Stimulated activated memory B cell treated with anti-CD40 and anti-IgM and Interleukin-4, amounts not matched to agents 10 μg/mL and 1 μg/mL and 100 μg/mL, for 72 hours (primary cell): ENCODE data around the gene TTC28.
"Not testable (repeated sequence)": the region's sequence is repeated elsewhere in the genome, so short reads cannot be mapped to it uniquely, and the experiment has no call there.

Experiments used
- ATAC-seq: fragments of 150-1000 bp; cut with Tn5 transposase; 2 replicates; pipeline ENCODE4 v1.10.0; 2021
- H3K27ac Mint-ChIP-seq: one replicate; pipeline ENCODE4 v1.8.0; 2022; ENCODE audit warnings: mild to moderate bottlenecking, mixed read lengths
- H3K27me3 Mint-ChIP-seq: one replicate; pipeline ENCODE4 v1.8.0; 2022; ENCODE audit warnings: mixed read lengths
- H3K36me3 Mint-ChIP-seq: one replicate; pipeline ENCODE4 v1.8.0; 2022; ENCODE audit warnings: mixed read lengths
- H3K4me1 Mint-ChIP-seq: one replicate; pipeline ENCODE4 v1.8.0; 2022; ENCODE audit warnings: mixed read lengths
- H3K4me3 Mint-ChIP-seq: one replicate; pipeline ENCODE4 v1.8.0; 2022; ENCODE audit warnings: mild to moderate bottlenecking, moderate library complexity, mixed read lengths
- H3K9me3 Mint-ChIP-seq: one replicate; pipeline ENCODE4 v1.8.0; 2022; ENCODE audit warnings: mixed read lengths

Gene TTC28

DNA sequence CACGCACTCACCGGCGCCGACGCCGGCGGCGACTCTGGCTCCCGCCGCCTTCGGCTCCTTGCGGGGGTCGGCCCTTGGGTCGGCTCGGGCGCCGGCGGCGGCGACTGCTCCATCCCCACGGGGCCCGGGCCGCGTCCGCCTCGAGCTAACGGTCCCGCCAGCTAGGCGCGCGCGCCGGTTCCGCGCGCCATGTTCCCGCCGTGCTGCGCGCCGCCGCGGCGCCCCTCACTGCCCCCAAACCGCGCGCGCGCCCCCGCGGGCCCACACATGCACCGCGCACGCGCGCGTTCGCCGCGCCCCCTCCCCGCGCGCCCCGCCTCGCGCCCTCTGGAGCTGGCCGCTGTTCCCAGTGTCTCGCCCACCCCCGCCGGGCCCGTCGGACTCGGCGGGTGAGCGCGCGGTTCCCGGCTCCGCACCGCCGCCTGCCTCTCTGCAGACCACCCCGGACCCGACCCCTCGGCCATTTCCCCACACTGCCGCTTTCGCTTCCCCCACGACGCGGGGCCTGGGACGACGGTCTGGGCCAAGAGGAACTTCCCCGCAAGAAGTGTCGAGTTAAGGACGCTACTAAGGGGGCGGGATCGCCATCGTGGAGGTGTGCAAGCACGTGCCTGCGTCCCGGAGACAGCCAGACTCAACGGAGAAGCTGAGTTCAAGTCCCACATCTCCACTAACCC lies at the start of gene TTC28:
Gene TTC28 (minus strand): TSS at position 230 of the 677 bp plus-strand sequence. CDS start 117 bp downstream, at position 113.
- H3K9me3 Mint-ChIP-seq, H3K36me3 Mint-ChIP-seq, ATAC-seq: not testable (repeated sequence)
- peaks cover 39% of the 10 kb centered on the region for H3K27me3 Mint-ChIP-seq
- peak within 1 kb of the TSS; percentile 78 for H3K4me3 Mint-ChIP-seq
- peak within 1 kb of the TSS; percentile 48 for H3K27ac Mint-ChIP-seq
- peaks cover 27% of the 10 kb centered on the region for H3K4me1 Mint-ChIP-seq

- no peak for ATAC-seq
- H3K27ac Mint-ChIP-seq = no peak overlapping the region
- H3K4me3 Mint-ChIP-seq = no peak overlapping the region
- H3K36me3 Mint-ChIP-seq = peaks cover 49% of the 10 kb centered on the region
- no peaks in the 10 kb centered on the region for H3K27me3 Mint-ChIP-seq
- no peaks in the 10 kb centered on the region for H3K9me3 Mint-ChIP-seq
- H3K4me1 Mint-ChIP-seq = peaks cover 17% of the 10 kb centered on the region
Observed at GRCh38 chr22:28728621-28729313, 49.1 kb upstream of the TTC28 start.

DNA sequence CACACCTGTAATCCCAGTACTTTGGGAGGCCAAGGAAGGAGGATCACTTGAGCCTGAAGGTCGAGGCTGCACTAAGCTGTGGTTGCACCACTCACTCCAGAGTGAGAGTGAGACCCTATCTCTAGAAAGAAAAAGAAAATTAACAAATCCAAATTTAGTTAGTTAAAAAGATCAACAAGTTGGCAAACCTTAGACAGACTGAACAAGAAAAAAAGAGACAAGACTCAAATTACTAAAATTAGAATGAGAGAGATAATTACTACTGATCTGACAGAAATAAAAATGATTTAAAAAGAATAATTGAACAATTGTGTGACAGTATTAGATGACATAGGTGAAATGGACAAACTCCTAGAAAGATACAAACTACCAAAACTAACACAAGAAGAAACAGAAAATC lies 48.4 kb upstream of the TTC28 start:
- Mint-ChIP-seq H3K4me3 (no peak overlapping the region), H3K36me3 (peaks cover 49% of the 10 kb centered on the region), H3K27me3 (no peaks in the 10 kb centered on the region), H3K4me1 (peaks cover 17% of the 10 kb centered on the region), H3K27ac (no peak overlapping the region), H3K9me3 (no peaks in the 10 kb centered on the region)
- ATAC-seq = no peak

DNA sequence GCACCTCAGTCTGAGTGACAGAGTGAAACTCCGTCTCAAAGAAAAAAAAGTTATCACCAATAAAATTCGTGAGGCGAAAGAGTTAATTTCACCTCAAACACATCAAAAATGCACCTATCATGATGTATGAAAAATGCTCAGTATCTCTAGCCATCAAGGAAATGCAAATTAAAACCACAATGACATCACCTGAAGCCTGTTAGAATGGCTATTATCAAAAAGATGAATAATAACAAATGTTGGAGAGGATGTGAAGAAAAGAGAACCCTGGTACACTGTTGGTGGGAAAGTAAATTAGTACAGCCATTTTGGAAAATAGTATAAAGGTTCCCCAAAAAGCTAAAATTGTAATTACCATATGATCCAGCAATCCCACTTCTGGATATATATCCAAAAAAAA lies 38.4 kb upstream of the TTC28 start:
- no peaks in the 10 kb centered on the region for H3K9me3 Mint-ChIP-seq
- ATAC-seq = no peak
- no peak overlapping the region for H3K27ac Mint-ChIP-seq
- H3K36me3 Mint-ChIP-seq = peaks cover 25% of the 10 kb centered on the region
- no peaks in the 10 kb centered on the region for H3K4me1 Mint-ChIP-seq
- no peaks in the 10 kb centered on the region for H3K27me3 Mint-ChIP-seq
- H3K4me3 Mint-ChIP-seq = no peak overlapping the region

DNA sequence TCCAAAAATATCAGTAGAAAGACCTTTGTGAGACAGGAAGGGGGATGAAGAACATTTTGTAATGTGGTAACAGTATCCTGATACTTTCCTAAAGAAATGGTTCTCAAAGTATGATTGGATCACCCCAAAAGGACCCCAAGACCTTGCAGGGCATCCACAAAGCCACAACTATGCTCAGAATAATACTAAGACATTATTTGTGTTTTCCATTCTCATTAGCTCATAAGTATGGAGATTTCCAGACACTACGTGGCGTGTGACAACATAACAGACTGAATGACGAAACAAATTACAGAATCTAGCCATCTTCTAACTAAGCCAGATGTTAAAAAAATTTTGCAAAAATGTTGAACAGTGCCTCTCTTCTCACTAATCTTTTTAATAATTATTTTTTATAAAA lies 37.0 kb upstream of the TTC28 start:
- Mint-ChIP-seq H3K27me3 (no peaks in the 10 kb centered on the region), H3K4me1 (no peaks in the 10 kb centered on the region), H3K4me3 (no peak overlapping the region), H3K9me3 (no peaks in the 10 kb centered on the region), H3K27ac (no peak overlapping the region), H3K36me3 (peaks cover 23% of the 10 kb centered on the region)
- ATAC-seq = no peak

DNA sequence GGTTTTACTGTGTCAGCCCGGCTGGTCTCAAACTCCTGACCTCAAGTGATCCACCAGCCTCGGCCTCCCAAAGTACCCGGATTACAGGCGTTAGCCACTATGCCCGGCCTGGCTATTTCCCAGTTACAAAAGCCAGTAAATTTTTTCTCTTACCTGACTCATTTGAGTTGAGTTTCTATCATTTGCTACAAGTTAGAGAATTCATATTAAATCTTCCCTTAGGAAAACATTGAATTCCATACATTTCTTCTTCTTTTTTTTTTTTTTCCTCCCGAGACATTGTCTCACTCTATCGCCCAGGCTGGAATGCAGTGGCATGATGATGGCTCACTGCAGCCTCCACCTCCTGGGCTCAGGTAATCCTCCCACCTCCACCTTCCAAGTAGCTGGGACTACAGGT lies 36.0 kb upstream of the TTC28 start:
- Mint-ChIP-seq H3K9me3 (no peaks in the 10 kb centered on the region), H3K4me3 (no peak overlapping the region), H3K27ac (no peak overlapping the region), H3K36me3 (peaks cover 20% of the 10 kb centered on the region), H3K4me1 (no peaks in the 10 kb centered on the region), H3K27me3 (no peaks in the 10 kb centered on the region)
- ATAC-seq = no peak

DNA sequence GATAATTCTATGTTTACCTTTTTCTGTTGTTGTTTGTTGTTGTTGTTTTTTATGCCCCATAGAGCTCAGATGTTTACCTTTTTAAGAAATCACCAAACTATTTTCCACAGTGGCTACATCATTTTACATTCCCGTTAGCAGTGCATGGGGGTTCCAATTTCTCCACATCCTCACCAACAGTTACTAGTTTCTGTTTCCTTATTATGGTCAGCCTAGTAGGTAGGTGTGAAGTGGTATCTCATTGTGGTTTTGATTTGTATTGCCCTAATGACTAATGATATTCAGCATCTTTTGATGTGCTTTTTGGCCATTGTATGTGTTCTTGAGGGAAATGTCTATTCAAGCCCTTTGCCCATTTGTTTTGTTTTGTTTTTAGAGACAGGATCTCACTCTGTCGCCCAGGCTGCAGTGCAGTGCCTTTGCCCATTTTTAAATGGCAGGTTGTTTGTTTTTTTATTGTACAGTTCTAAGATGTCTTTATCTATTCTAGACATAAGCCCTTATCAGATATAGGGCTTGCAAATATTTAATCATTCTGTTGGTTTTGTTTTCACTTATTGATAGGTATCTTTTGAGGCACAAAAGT lies 34.5 kb upstream of the TTC28 start:
- H3K4me3 Mint-ChIP-seq = no peak overlapping the region
- H3K27ac Mint-ChIP-seq = no peak overlapping the region
- H3K4me1 Mint-ChIP-seq = no peaks in the 10 kb centered on the region
- H3K27me3 Mint-ChIP-seq = no peaks in the 10 kb centered on the region
- H3K36me3 Mint-ChIP-seq = peaks cover 18% of the 10 kb centered on the region
- ATAC-seq = no peak
- H3K9me3 Mint-ChIP-seq = no peaks in the 10 kb centered on the region

DNA sequence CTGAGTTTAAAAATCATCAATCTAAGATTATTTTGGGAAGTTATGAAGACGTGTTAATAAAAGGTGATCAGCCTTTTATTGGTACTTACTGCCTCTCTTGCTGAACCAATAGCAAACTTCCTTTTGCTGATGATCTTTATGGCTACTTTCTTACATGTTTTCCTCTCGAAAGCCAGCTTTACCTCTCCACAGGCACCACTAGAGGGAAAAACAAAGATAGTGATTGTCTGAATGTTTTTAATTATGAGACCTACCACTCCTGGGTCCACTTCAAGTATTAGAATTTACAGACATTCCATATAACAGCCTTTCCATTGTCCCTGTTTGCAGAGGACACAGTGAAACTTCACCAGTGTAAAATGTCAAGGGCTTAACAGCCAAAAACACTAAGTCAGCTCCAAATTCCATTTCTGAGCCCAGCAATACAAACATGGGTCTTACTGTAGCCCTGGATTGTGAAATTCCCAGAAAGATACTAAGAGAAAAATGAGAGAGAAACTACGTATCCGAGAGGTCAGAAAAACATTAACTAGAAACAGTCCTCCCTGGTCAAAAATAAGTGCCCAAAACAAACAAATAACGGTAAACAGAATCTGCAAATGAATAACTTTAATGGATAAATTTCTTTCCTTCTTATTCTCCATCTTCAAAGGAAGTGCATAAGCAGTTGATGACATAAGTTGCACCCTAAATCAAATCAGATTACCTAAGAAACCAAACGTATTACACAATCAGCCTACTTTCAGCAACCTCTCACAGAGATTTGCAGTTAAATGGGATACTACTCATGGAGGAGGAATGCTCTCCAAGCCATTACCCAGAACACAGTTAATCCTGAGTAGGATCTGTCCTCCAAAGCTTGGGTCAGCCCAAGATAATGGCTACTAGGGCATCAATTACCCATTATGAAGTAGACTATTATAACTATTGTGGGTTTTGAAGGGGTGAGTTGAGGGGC lies 32.5 kb upstream of the TTC28 start:
- H3K27me3 Mint-ChIP-seq = no peaks in the 10 kb centered on the region
- no peaks in the 10 kb centered on the region for H3K9me3 Mint-ChIP-seq
- H3K27ac Mint-ChIP-seq = no peak overlapping the region
- no peak overlapping the region for H3K4me3 Mint-ChIP-seq
- peaks cover 3% of the 10 kb centered on the region for H3K4me1 Mint-ChIP-seq
- H3K36me3 Mint-ChIP-seq = peaks cover 19% of the 10 kb centered on the region
- ATAC-seq = no peak

GRCh38 chr22:28711341-28711740 lies 31.7 kb upstream of the TTC28 start:
- no peak for ATAC-seq
- peaks cover 11% of the 10 kb centered on the region for H3K4me1 Mint-ChIP-seq
- H3K27ac Mint-ChIP-seq = no peak overlapping the region
- H3K36me3 Mint-ChIP-seq = peaks cover 19% of the 10 kb centered on the region
- no peaks in the 10 kb centered on the region for H3K27me3 Mint-ChIP-seq
- no peaks in the 10 kb centered on the region for H3K9me3 Mint-ChIP-seq
- no peak overlapping the region for H3K4me3 Mint-ChIP-seq

DNA sequence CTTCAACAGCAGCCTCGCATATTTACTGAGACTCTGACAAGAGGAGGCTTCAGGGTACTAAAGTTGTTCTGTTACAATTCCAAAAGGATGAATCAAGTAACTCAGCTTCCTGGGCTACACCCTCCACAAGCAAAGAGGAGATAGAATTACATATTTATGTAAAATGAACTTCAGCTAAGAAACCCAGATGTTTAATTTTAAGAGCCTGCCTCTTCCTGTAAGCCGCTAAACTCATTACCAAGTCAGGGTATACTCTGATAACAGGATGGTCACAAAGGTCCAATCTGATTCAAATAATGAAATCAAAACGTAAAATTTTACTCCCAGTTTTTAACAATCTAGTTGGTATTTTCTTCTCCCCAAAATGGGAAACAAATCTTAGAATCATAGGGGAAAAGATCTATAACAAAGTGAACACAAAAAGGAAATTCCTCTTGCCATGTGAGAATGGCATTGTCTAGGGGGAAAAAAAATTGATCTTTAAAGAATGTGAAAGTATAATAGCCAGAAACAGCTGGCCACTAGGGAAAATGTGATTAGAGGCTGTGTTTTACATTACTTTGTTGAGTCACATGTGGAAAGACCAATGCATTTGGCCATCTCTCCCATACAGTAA lies 31.0 kb upstream of the TTC28 start:
- no peak for ATAC-seq
- H3K9me3 Mint-ChIP-seq = no peaks in the 10 kb centered on the region
- peaks cover 17% of the 10 kb centered on the region for H3K4me1 Mint-ChIP-seq
- H3K27me3 Mint-ChIP-seq = no peaks in the 10 kb centered on the region
- no peak overlapping the region for H3K27ac Mint-ChIP-seq
- H3K4me3 Mint-ChIP-seq = no peak overlapping the region
- peaks cover 14% of the 10 kb centered on the region for H3K36me3 Mint-ChIP-seq

DNA sequence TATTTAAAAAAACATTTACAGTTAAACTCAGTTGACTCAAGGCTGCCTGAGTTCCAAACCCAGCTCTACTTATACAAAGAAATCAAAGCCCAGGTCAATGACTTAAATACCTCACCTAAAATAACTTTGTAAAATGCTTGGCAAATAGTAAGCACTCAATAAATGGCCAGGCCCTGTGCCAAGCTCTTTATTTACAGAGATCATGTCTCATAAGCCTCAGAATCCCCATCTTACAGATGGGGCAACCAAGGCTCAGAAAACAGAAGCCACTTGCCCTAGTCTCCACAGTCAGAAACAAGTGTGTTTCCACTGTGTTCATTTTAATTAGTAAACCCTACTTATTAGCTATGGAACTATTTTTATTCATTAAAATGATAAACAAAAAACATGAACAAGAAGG lies 30.5 kb upstream of the TTC28 start:
- H3K4me3 Mint-ChIP-seq = no peak overlapping the region
- H3K4me1 Mint-ChIP-seq = peaks cover 17% of the 10 kb centered on the region
- no peak overlapping the region for H3K27ac Mint-ChIP-seq
- H3K27me3 Mint-ChIP-seq = no peaks in the 10 kb centered on the region
- H3K9me3 Mint-ChIP-seq = no peaks in the 10 kb centered on the region
- no peak for ATAC-seq
- H3K36me3 Mint-ChIP-seq = peaks cover 13% of the 10 kb centered on the region

- Mint-ChIP-seq H3K4me1 (peaks cover 17% of the 10 kb centered on the region), H3K36me3 (peaks cover 13% of the 10 kb centered on the region), H3K4me3 (peak overlapping the region; percentile 55), H3K27me3 (no peaks in the 10 kb centered on the region), H3K27ac (peak overlapping the region; percentile 32), H3K9me3 (no peaks in the 10 kb centered on the region)
- ATAC-seq = peak; percentile 88
Observed at GRCh38 chr22:28706845-28707244, 27.2 kb upstream of the TTC28 start.

GRCh38 chr22:28703436-28703835 lies 23.8 kb upstream of the TTC28 start:
- Mint-ChIP-seq H3K36me3 (peaks cover 17% of the 10 kb centered on the region), H3K27me3 (no peaks in the 10 kb centered on the region), H3K4me1 (peaks cover 17% of the 10 kb centered on the region), H3K9me3 (no peaks in the 10 kb centered on the region), H3K27ac (no peak overlapping the region), H3K4me3 (no peak overlapping the region)
- no peak for ATAC-seq

GRCh38 chr22:28702891-28703290 lies 23.3 kb upstream of the TTC28 start:
- Mint-ChIP-seq H3K4me3 (no peak overlapping the region), H3K4me1 (peaks cover 17% of the 10 kb centered on the region), H3K9me3 (no peaks in the 10 kb centered on the region), H3K27ac (no peak overlapping the region), H3K36me3 (peaks cover 13% of the 10 kb centered on the region), H3K27me3 (no peaks in the 10 kb centered on the region)
- ATAC-seq = no peak
